Measurements from ENCODE around the gene ILK.

ILK gene

DNA sequence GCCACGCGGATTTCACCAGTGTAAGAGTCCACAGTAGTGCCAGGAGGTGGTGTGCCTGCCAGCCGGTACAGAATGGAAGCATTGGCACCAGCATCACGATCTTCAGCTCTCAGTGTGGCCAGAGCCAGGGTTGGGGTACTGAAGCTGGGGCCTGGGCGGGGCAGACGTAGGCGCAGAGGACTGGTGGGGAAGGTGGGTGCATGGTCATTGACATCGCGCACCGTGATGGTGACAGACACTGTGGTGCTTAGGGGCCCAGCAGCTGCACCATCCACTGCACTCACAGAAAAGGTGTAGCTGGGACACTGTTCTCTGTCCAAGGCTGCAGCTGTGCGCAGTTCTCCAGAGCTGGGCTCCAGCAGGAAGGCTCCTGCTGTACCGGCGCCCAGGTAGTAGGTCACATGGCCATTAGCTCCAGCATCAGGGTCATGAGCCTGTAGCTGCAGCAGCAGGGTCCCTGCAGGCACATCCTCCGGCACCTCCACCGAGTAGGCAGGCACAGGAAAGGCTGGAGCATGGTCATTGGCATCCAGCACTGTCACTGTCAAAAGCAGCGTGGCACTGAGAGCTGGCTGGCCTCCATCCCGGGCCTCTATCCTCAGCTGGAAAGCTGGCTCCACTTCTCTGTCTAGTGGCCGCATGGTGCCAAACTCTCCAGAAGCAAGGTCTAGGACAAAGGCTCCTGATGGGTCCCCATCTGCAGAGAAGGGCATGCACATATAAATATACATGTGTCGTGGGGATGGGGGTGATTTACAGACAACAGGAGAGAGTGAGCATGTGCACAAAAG, 23.6 kb downstream of the ILK start:
- TF ChIP-seq EZH2phosphoT487 (IDR thresholded peaks at IDR 0.05; ENCODE audit: low read depth), result no peak
- TF ChIP-seq, protein P1, sequence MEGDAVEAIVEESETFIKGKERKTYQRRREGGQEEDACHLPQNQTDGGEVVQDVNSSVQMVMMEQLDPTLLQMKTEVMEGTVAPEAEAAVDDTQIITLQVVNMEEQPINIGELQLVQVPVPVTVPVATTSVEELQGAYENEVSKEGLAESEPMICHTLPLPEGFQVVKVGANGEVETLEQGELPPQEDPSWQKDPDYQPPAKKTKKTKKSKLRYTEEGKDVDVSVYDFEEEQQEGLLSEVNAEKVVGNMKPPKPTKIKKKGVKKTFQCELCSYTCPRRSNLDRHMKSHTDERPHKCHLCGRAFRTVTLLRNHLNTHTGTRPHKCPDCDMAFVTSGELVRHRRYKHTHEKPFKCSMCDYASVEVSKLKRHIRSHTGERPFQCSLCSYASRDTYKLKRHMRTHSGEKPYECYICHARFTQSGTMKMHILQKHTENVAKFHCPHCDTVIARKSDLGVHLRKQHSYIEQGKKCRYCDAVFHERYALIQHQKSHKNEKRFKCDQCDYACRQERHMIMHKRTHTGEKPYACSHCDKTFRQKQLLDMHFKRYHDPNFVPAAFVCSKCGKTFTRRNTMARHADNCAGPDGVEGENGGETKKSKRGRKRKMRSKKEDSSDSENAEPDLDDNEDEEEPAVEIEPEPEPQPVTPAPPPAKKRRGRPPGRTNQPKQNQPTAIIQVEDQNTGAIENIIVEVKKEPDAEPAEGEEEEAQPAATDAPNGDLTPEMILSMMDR (IDR thresholded peaks at IDR 0.05; ENCODE audit: low read depth, low read length), result no peak
- H3K9me3 ChIP-seq (ENCODE audit: insufficient read depth, low read length), result no peaks in the 10 kb centered on the region
- peaks cover 12% of the 10 kb centered on the region for H3K4me1 ChIP-seq (ENCODE audit: low read length)
- no peaks in the 10 kb centered on the region for H3K36me3 ChIP-seq (replicated peaks; ENCODE audit: low read depth, low read length)
- no peaks in the 10 kb centered on the region for H3K27me3 ChIP-seq (ENCODE audit: low read depth, low read length)
- no peaks in the 10 kb centered on the region for H3K79me2 ChIP-seq (ENCODE audit: low read length)
- H2AFZ ChIP-seq (ENCODE audit: low read depth, low read length), result peak overlapping the region; percentile 49; the same call in 1 of the 2 replicates
- no peak overlapping the region for H3K27ac ChIP-seq (ENCODE audit: low read length)
- H3K4me3 ChIP-seq (ENCODE audit: low read length), result 0 out of 2 replicates have a peak overlapping the region, but pooled peaks have one; percentile 19
- no peaks in the 10 kb centered on the region for H4K20me1 ChIP-seq (ENCODE audit: insufficient read depth, low read length)
- peak overlapping the region; percentile 52 for H3K4me2 ChIP-seq (ENCODE audit: low read length)
- H3K9ac ChIP-seq (ENCODE audit: low read length), result no peak overlapping the region

DNA sequence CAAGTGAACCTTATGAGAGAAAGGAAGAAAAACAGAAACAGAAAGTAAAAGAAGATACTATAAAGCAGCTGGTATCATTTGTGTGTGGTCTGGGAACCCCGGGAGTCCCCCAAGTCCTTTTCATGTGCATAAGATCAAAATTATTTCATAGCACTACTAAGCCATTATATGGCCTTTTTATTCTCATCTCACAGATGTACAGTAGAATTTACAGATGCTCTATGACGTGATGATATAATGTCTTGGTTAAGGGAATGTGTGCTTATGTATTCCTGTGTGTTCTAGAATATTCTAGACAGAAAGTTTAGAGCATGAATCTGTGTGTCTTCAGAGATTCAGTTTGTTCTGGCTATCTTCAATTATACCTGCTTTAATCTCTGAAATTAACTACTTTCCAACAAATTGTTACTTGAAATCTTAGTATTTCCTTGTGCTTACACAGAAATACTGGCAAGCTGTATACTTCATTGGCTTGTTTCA, 24.2 kb downstream of the ILK start:
- H3K4me3 ChIP-seq (ENCODE audit: low read length), result 0 out of 2 replicates have a peak overlapping the region, but pooled peaks have one; percentile 19
- no peak overlapping the region for H3K9ac ChIP-seq (ENCODE audit: low read length)
- H3K4me2 ChIP-seq (ENCODE audit: low read length), result peak overlapping the region; percentile 52
- no peaks in the 10 kb centered on the region for H4K20me1 ChIP-seq (ENCODE audit: insufficient read depth, low read length)
- peaks cover 12% of the 10 kb centered on the region for H3K4me1 ChIP-seq (ENCODE audit: low read length)
- H3K79me2 ChIP-seq (ENCODE audit: low read length), result no peaks in the 10 kb centered on the region
- no peak overlapping the region for H3K27ac ChIP-seq (ENCODE audit: low read length)
- H2AFZ ChIP-seq (ENCODE audit: low read depth, low read length), result peak overlapping the region; percentile 49; the same call in 1 of the 2 replicates
- H3K27me3 ChIP-seq (ENCODE audit: low read depth, low read length), result no peaks in the 10 kb centered on the region
- H3K36me3 ChIP-seq (replicated peaks; ENCODE audit: low read depth, low read length), result no peaks in the 10 kb centered on the region
- H3K9me3 ChIP-seq (ENCODE audit: insufficient read depth, low read length), result no peaks in the 10 kb centered on the region
- no peak for TF ChIP-seq EZH2phosphoT487 (IDR thresholded peaks at IDR 0.05; ENCODE audit: low read depth)
- TF ChIP-seq, protein P1 (IDR thresholded peaks at IDR 0.05; ENCODE audit: low read depth, low read length), result no peak

GRCh38 chr11:6628526-6628925, 25.0 kb downstream of the ILK start:
- Histone ChIP-seq H3K9me3 (ENCODE audit: insufficient read depth, low read length) (no peaks in the 10 kb centered on the region), H3K36me3 (replicated peaks; ENCODE audit: low read depth, low read length) (no peaks in the 10 kb centered on the region), H4K20me1 (ENCODE audit: insufficient read depth, low read length) (no peaks in the 10 kb centered on the region), H3K79me2 (ENCODE audit: low read length) (no peaks in the 10 kb centered on the region), H3K9ac (ENCODE audit: low read length) (no peak overlapping the region), H2AFZ (ENCODE audit: low read depth, low read length) (no peak overlapping the region), H3K27me3 (ENCODE audit: low read depth, low read length) (no peaks in the 10 kb centered on the region), H3K4me3 (ENCODE audit: low read length) (no peak overlapping the region), H3K27ac (ENCODE audit: low read length) (no peak overlapping the region), H3K4me1 (ENCODE audit: low read length) (peaks cover 12% of the 10 kb centered on the region), H3K4me2 (ENCODE audit: low read length) (no peak overlapping the region)
- TF ChIP-seq, protein P1 (IDR thresholded peaks at IDR 0.05; ENCODE audit: low read depth, low read length), result no peak
- TF ChIP-seq EZH2phosphoT487 (IDR thresholded peaks at IDR 0.05; ENCODE audit: low read depth), result no peak

DNA sequence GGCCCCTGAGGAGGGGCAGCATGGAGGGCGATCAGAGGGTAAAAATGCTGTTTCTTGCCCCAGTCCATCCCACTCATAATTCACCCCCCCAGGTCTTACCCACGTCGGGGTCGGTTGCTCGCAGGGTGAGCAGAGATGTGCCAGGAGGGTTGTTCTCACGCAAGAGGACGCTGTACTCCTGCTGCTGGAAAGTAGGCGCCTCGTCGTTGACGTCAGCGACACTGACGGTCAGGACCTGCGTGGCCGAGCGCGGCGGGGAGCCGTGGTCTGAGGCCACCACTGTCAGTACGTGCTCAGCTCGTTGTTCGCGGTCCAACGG, 26.0 kb downstream of the ILK start:
- TF ChIP-seq, protein P1 (IDR thresholded peaks at IDR 0.05; ENCODE audit: low read depth, low read length), result no peak
- TF ChIP-seq EZH2phosphoT487 (IDR thresholded peaks at IDR 0.05; ENCODE audit: low read depth), result no peak
- Histone ChIP-seq H2AFZ (ENCODE audit: low read depth, low read length) (no peak overlapping the region), H3K27ac (ENCODE audit: low read length) (no peak overlapping the region), H3K4me2 (ENCODE audit: low read length) (no peak overlapping the region), H3K79me2 (ENCODE audit: low read length) (no peaks in the 10 kb centered on the region), H3K36me3 (replicated peaks; ENCODE audit: low read depth, low read length) (no peaks in the 10 kb centered on the region), H3K4me3 (ENCODE audit: low read length) (no peak overlapping the region), H3K9me3 (ENCODE audit: insufficient read depth, low read length) (no peaks in the 10 kb centered on the region), H3K9ac (ENCODE audit: low read length) (no peak overlapping the region), H4K20me1 (ENCODE audit: insufficient read depth, low read length) (no peaks in the 10 kb centered on the region), H3K4me1 (ENCODE audit: low read length) (peaks cover 12% of the 10 kb centered on the region), H3K27me3 (ENCODE audit: low read depth, low read length) (no peaks in the 10 kb centered on the region)
